HT1080 (cell line): ENCODE results near the gene MEF2C. TPM values are rescaled to one million over a fixed set of nuclear protein-coding genes. Genes with fewer than 3 reads are reported as not detected.

Source experiments
- DNase-seq: peaks from one replicate; pipeline ENCODE4 v3.0.0-alpha.2; 2015; ENCODE audit warnings: low read depth
- total RNA-seq: library from RNA; depleted of rRNA; stranded (reverse); fragments of >200 nt; shearing (Covaris generic); gene quantifications from 2 replicates; pipeline ENCODE4 v1.2.3, GENCODE V29; 2014

MEF2C gene
- total RNA-seq, 1 experiment from 2014 or later: 2.2 TPM

DNA sequence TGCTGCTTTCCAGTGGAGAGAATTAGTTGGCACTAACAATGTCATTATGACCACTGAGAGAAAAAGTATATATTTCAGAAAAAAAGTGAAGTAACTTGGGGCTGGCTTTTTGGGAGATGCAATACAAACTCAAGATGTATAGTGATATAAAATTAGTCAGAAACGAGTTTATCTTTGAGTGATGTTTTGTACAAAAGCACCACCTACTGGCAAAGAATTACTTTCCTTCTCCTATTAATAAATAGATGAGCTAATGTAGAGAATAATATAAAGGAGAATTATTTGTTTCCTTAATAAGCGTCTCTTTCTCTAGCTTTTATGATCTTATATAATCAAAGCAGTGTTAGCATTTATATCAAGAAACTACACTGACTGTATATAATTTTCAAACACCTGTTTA, 158.8 kb downstream of the MEF2C start:
- DNase-seq: peak; percentile 12

DNA sequence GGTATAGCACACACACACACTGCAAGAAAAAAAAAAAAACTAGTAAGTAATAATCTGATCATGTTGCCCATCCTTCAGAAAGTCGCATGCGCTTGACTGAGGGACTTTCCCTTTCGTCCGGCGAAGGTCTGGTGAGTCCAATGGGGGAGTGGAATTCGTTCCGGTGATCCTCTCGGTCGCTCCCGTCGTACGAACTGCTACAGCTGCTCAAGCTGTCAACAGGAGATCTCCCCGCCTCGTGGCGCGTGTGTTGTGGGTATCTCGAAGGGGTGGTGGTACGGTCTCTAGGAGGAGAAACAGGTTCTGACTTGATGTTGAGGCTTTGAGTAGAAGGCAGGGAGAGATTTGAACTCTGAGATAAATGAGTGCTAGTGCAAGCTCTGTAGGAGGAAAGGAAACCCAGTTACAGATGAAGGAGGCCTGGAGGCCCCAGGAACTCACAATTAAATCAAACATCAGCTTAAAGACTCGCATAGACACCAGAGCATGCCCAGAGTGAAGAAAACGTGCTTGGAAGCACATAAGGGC, 160.4 kb downstream of the MEF2C start:
- no peak for DNase-seq

DNA sequence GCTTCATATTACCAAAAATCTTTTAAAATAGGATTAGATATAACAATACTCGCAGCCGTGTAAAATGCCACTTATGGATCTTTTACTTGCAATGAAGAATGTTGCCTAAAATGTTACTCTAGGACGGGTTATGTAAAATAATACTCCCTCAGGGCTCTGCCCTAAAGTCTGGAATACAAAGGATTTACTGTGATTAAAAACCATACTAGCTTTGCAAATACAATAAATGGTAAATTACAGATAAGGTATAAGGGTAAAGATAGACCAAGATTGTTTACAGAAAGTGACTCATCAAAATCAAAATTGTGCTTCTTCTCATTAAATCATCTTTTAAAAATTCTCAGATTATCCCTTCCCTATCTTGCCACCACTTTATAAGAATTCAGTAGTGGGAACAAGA, 163.6 kb downstream of the MEF2C start:
- DNase-seq: no peak

DNA sequence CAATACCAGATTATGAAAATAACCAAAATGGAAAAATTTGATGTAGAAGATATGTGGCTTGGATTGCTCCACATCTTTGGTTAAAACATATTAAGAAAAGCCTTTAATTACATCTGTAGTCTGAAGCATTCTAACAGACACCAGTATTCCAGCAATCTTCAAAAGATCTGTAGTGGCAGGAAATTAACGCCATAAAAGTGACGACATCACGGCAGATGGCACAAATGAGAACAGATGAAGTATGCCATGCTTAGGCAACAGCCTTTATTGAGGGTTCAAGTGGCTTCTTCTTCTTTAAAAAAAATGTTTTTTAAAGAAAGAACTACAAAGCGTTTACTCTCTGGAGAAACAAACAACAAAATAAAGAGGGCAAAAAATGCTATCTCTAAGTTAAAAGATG, 164.2 kb downstream of the MEF2C start:
- DNase-seq: no peak

DNA sequence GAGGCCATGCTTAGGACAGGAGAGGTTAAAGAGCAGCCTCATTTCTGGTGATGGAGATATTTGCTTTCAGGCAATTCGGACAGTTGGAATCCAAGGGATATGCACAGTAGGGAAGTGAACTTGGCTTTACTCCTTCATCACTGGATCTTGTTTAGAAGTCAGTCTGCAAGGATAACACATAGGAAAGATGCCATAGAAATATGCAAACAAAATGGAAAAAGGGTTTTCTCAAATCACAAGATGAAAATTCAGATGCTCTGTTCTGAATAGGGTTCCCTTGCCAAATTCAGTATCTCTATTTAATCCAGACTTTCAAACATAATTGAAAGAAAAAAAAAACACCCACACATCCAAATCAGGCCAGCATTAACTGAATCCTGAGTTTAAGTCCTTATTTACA, 166.9 kb downstream of the MEF2C start:
- no peak for DNase-seq

DNA sequence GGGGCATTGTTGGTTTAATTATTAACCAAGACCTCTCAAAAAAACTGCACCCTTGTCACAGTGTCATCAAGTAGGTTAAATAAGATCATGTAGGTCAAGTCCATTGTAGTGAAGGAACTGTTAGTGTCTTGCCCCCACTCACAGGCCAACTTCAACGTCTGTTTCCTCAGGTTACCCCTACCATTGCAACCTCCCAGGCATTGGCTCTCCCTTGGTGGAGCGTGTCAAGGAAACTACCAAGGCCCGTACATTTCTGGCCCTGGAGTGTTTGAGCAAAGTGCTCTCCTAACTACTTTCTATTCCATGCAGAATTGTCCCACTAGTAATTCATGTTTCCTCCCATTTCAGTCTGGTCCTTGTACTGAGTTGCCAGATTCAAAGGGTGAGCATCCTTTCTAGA, 167.5 kb downstream of the MEF2C start:
- DNase-seq: no peak

DNA sequence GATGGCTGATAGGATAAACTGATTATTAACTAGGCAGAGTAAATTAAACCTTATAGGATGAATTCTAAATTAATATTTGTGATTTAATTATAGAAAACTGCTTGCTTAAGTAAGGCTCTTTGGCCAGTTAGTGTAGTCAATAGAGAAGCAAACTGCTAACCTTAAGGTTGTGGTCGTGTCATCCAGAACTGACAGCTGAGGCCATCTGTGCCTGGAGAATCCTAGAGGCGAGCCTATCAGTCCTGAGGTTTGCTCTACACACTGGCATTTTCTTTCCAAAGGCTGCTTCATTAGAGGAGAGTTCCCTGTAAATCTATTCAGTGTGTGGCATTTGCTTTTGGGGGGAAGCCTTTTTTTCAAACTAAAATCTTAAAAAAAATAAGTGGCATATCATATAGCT, 169.2 kb downstream of the MEF2C start:
- DNase-seq: no peak

DNA sequence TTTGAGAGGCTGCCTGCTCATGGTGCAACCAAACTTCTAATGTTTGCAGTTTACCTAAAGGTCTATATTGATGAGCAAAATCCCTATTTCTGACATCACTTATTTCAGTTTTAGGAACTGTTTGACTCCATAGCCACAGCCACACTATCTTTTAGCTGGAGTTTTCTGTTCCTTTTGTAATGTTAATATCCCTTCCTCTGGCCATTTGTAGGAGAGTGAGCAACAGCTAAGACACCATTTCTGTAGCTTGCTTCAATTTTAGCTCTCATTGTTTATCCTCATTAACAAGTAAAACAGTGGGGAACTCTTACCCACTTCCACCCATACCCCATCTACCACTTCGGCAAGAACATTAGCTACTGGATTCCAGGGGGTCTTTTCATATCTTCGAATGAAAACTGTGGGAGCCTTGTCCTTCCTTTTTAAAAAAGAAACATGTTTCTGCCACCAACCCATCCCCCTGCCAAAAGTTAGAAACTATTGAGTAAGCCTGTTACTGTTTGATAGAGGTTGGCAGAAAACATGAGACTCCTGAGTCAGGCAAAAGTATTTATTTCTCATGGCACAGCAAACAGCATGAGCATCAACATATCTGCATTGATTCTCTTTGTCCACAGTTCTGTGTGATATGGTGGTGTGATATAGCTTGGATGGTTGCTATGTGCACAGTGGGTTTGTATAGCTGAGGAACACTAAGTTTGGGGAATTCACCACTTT, 174.1 kb downstream of the MEF2C start:
- DNase-seq: no peak

DNA sequence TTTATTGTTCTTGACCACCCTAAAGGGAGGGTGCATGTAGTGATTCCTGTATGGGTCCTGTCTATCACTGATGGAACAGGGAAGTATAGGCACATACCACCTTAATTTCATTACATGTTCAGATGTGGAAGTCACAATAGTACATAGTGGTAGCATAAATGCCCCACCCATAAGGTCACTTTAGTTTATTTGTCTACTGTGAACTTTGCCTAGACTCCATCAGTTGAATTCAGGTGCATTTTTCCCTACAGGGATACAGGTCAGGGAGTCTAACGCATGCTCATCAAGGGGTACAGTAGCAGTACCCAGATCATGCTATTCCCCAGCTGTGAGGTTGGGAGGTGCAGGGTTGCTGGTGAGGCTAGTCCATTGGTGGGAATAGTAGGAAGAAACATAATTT, 175.0 kb downstream of the MEF2C start:
- DNase-seq: no peak

DNA sequence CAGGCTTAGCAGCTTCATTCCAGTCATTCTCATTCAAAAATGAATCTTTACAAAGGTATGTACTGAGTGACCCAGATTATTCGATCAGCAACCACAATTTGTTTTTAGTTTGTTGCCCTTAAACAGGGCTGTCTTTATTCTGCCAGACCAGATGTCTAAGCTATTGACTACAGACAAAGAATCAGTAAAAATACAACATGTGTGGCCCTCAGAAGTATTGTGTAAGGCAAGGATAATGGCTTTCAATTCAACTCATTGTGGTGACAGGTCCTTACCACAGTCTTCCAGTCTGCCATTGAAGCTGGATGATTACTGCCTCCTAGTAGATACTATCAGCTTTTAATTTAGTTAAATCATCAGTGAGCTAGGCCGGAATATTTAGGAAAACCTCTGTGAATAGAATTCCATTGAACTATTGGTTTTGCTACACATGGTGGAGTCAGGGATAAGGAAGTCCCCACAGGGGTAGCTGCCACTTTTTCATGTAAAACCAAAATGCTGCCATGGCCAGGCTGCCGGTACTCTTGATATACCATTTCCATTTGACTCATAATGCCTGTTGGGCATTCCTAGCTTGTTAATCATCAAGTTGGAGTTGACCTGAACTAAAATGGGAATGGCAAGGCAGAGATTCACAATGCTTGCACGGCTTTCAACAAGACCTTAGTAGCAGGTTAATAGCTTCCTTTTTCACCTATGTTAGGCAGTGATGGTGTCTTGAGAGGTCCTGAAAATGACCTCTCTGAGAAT, 175.6 kb downstream of the MEF2C start:
- DNase-seq: peak; percentile 73

DNA sequence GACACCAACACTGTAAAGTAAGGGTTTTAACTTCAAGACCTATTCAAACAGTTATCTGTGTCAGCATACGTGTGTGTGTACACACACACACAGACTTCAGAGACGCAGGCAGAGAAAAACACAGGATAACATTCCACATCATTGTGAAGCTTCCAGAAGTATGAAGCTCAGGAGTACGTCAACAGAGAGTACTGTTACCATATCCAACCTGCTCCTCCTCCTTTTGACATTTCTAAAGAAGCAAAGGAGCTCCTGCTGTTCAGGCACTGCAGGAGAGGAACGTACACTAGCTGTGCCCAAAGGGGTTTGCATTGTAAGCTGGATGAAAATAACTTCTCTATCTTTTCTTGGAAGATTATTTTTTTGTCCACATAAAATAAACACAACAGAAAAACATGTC, 180.7 kb downstream of the MEF2C start:
- DNase-seq: no peak

DNA sequence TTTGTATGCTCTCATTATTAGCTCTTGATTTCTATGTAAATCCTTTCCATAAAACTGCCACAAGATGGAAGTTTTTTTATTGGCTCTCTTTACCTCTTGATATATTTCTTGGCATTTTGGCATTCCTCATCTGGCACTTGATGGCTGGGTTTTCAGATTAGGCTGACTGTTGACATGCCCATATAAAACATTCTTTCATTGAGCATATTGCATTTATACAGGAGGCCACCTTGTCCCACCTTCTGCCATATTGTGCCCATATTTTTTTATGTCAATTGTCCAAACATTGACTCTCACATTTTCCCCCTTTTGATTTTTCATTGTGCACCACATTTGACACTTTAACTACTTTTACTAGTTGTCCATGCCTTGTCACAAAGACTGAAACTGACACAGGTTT, 182.9 kb downstream of the MEF2C start:
- no peak for DNase-seq

DNA sequence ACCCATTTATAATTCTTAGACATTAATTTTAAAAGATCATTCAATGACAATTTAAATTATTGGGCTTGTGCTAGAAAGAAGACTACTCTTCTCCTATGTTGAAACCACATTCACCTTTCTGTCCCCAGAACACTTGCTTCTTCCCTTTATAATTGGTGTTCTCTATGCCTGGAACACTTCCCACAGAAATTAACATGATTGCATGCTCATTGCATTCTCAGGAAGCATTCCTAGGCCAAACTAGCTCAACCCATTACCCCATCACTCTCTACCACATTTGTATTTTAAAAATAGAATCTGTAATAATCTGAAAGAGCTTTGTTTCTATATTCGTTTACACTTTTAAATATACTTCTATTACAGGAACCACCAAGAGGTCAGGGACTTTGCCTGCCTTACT, 184.7 kb downstream of the MEF2C start:
- DNase-seq: no peak

DNA sequence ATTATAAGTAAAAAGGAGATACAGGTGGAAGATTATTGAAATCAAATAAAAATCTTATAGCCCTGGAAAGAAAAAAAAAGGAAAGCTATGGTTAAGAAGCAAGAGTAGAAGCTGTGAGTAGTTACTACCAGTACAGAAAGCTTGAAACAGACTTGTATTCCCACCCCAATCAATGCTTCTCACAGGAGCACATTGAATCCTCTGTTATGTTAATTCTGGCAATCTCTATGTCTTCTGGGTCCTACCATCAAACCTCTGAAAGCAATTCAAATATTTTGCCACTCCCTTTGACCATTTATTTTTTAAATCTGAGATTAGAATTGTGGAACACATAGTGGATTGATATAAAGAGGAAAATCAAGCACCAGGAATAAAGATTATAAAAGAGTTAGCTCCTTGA, 186.5 kb downstream of the MEF2C start:
- DNase-seq: no peak

DNA sequence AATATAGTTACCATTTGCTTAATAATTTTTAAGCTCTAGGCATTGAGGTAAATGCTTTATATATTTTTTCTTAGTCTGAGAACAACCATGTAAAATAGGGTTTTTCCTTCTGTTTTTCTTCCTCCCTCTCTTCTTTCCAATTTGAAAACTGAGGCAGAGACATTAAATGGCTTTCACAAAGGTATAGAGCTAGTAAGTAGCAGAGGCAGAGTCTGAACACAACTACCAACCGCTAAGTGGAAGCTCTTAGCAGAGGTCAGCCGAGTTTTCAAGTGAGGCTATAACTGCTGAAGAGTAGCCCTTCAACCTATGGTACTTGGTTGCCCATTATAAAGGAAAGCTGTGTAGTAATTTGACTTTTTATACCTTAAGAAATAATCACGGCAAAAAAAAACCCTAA, 187.1 kb downstream of the MEF2C start:
- DNase-seq: no peak

DNA sequence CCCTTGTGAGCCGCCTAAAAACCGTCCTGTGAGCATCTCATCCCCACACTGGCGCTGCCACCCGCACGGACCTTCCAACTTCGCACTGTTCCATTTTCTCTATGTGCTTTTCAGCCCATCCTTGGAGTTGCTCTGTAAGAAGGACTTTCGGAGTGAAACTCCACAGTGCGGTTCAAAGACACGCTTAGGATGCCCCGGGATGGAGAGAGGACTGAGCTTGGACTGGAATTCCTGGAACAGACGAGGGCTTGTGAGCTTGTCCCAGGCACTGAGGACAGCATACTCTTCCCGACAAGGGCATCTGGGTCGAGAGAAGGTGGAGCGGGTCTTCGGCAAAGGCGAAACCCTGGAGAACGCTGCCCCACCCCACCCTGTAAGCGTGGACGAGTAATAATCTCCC, 187.8 kb downstream of the MEF2C start:
- DNase-seq: no peak

DNA sequence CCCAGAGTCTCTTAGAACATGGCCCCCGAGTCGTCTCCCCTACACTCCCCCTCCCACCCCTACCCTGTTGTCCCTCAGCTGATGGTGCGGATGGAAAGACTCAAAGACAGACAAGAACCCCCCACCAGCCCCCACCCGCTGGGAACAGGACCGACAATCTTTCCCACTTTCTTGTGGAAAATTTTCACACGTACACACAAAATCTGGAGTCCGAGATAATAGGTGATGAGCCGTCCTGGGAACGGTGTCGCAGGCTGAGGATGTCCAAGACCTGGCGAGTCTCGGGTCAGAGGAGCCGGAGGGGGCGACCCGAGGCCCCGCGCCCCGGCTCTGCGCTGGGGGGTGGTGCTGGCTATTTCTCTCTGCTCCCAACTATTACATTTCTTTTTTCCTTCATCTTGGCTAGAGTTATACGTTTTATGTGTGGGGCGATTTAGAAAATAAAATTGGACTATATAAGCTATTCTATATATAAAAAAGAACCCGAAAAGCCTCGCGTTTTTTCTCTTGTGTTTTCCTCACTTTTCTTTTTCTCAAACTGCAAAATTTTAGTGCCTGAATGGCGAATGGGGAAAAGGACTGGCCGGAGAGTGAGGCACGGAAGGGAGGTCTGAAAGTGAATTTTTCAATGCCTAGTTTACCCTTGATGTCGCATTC, 188.8 kb downstream of the MEF2C start:
- DNase-seq: no peak

DNA sequence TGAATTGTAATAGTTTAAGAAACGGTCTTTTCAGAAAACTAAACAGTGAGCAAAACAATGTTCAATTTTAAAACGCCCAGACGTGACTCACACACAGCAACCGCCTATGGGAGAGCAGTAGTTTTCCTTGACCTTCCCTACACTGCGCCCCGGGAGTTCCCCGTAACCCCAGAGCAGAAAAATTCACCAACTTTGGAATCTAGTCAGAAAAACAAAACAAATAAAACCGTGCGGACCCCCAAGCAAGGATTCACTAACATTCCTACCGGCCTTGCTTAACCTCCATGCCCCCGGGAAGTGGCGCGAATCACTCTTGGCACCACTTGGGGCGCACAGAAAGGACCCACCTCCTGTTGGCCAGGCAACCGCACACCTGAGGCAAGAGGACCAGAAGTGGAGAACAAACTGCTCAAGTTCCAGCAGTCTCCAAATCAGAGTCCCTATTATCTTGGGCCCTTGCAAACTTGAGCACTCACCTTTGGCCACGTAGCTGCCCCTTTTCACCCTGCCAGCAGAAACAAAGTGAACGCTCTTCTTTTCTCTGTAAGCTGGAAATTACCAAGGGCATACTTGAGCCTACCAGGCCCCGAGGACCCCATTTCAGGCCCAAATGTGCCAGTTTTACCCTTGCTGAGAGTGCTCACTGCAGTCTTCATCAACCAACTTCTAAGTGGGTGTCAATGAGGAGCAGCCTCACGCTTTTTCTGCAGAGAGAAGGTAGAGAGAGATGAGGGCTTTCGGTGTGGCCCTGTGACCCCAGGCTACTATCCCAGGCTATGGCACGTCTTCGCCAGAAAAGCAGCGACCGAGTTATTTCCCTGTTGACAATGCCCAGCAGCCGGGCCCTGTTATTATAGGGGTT, 189.7 kb downstream of the MEF2C start:
- no peak for DNase-seq

DNA sequence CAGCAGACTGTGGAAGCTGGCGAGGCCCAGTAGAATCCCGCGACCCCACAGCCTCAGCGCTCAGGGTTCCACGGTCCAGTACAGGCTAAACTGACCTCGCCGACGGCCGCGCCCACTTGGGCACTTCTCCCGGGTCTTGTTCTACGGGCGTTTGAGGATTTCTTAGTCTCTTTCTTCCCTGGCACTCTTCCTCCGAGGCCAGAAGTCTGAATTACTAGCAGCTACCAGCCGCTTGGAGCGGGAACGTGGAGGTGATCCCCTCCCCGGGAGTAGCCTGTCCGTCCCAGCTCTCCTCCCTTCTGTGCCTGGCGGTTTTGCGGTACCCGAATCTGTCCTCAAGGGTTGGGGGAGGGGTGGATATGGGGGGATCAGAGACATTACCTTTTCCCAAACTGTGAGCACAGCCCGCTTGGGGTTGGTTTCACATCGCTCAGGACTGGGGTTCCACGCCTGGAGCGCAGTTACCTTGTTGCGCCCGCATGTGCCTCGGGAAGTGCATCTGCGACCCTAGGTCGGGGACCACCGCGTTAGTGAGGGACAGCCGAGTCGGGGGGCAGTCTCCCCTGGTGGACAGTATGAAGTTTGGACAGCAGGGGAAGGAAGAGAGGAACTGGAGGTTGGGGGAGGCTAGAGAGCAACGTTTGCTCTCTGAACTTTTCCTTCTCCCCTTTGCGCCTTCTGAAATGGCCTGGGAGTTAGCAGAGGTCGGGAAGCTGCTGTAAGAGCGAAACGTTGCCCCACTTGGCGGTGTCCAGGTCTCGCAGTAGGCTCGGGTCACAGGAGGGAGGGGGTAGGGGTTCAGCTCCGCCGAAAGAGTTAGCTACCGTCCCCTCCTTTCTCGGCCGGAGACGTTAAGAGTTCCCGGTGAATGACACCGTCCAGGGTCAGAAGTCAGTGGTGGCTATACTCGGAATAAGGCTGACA, 190.8 kb downstream of the MEF2C start:
- DNase-seq: no peak

DNA sequence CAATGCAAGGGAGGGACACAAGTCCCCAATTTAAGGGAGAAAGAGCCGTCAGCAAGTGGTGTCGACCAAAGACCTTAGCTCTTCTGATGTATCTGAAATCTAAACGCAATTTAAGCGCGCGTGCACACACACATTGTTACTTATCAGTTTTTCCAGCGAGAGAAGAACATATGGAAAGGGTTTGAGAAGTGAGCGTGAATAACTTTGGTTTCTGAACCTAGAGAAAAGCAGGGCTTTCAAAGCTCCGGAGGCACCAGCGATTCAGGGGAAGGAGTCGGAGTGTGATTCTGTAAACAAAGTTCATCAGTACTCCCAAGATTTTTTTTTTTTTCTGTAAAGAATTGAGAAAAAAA, 191.8 kb downstream of the MEF2C start:
- no peak for DNase-seq
